HG03280 (cell line): ENCODE data around the gene EARS2.
"Not testable (repeated sequence)": the region's sequence is repeated elsewhere in the genome, so short reads cannot be mapped to it uniquely, and the experiment has no call there.

Experiments used
- ATAC-seq: cut with Tn5 transposase; IDR thresholded peaks from one replicate; pipeline ENCODE4 v1.9.1; 2021; ENCODE audit warnings: mild to moderate bottlenecking, moderate library complexity; ENCODE audit not compliant: unreplicated experiment

The EARS2 gene

DNA sequence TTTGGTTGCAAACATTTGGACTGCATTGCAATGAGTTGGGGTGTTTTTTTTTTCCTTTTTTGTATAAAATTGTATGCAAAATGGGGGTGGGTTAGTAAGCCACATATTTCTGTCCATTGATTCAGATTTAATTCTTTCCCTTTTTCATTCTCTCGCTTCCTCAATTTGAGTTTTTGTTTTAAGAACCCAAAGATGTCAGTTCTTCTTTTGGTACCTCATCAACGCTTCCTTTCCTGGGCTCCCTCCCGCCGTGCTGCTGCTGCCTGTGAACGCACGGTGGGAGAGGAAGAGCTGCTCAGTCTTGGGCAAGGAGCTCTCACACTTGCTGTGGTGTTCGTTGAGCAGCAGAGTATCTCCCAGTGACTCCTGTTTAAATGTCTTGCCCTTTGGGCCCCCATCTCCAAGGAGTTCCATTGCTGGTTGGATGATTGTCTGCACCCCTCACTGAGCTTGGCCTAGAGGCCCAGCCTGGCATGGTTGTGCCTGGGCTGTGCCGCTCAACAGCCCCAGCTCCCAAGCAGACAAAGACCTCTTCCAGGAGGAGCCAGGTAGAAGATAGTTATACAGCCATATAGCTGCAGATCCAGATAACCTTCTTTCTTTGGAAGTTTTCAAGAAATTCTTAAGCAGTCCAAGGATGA is 14.0 kb upstream of the EARS2 start:
- ATAC-seq = no peak

GRCh38 chr16:23567602-23568001 is 10.5 kb upstream of the EARS2 start:
- ATAC-seq = no peak

DNA sequence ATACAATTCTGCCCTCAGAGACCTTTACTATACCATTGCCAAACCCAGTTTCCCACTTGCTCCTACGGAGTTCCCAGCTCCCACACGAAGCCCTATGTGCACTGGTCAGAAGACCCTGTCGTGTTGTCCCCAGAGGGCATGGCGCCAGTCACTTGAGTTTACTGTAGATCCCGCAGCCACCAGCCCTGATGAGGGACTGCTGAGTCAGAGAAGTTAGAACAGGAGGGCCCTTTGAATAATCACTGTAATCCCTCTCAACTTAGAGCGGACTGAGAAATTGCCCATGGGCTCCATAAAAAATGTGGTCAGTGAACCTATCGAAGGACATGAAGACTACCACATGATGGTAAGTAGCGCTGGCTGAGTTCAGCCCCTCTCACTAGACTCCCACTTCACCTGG is 9.6 kb upstream of the EARS2 start:
- ATAC-seq = no peak

- ATAC-seq = no peak
Observed at GRCh38 chr16:23564575-23565363, 7.6 kb upstream of the EARS2 start.

GRCh38 chr16:23563186-23563585 is 6.0 kb upstream of the EARS2 start:
- no peak for ATAC-seq

GRCh38 chr16:23562505-23562904 is 5.4 kb upstream of the EARS2 start:
- no peak for ATAC-seq

- no peak for ATAC-seq
Observed at GRCh38 chr16:23561586-23561985, 4.4 kb upstream of the EARS2 start.

DNA sequence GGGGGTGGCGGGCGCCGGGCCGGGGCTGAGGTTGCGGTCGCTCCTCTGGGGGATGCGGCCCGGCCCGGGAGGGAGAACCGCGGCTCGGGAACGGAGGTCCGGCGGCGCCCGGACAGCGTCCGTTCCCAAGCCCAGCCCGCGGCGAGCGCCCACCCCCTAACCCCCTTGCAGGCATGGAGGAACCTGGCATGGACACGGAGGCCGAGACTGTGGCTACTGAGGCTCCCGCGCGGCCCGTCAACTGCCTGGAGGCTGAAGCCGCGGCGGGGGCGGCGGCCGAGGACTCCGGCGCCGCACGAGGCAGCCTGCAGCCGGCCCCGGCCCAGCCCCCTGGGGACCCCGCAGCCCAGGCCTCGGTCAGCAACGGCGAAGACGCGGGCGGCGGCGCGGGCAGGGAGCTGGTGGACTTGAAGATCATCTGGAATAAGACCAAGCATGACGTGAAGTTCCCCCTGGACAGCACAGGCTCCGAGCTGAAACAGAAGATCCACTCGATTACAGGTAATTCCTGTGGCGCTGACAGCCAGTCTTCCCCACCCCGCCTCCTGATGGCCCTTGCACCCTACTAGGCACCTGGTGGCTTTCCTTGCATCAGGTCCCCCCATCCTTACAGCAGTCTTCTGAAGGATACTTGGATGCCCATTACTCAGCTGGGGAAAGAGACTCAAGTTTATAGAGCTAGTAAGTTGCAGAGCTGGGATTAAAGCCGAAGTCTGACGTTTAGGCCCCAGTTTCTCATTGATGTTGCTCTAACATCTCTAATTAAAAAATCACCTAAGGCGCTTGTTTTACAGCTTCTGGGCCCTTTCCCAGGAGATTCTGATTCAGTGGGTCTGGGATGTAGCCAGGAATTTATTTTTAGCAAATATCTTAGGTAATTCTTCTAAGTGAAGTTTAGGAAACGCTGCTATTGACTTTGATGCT is 891 bp upstream of the EARS2 start:
- peak; percentile 4 for ATAC-seq

- ATAC-seq = no peak
Observed at GRCh38 chr16:23554536-23554935, 2.6 kb downstream of the EARS2 start.

DNA sequence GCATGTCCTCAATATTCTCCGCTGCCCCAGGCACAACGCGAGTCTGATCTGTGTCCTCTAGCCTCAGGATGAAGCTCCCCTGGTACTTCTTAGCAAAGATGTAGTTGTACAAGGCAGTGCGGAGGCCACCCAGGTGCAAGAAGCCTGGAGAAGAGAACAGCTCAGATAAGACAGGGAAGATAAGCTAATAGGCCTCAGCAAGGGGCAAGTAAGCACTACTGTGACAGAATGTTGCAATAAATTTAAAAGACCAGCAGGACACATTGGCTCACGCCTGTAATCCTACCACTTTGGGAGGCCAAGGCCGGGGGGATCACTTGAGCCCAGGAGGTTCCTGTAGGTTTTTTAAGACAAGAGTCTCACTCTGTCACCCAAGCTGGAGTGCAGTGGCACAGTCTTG is 5.0 kb downstream of the EARS2 start:
- no peak for ATAC-seq

DNA sequence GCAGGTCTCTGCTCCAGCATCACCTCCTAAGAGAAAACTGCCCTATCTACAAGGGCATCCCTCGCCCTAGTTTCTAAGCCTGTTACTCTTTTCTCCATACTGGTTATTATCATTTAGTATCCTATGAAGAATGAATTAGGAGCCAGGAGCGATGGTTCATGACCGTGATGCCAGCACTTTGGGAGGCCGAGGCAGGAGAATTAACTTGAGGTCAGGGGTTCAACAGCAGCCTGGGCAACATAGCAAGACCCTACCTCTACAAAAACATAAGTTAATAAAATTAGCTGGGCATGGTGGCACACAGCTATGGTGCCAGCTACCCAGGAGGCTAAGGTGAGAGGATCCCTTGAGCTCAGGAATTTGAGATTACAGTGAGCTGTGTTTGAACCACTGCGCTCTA is 7.2 kb downstream of the EARS2 start:
- ATAC-seq = no peak

DNA sequence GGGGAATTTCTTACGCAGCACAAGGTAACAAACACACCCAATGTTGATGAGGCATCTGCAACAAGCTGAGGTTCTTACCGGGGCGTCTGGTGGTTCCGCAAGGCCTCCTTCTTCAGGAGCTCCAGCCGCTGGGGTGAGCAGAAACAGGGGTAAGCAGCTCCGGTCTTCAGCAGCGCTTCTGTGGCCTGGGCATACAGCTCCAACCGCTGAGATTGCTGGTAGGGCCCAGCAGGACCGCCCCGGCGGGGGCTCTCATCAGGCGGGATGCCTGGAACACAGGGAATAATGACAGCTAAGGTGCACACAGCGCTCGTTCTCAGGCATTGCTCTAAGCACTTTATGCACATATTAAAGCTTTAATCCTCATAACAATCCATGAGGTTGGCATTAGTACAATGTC is 12.7 kb downstream of the EARS2 start:
- no peak for ATAC-seq

GRCh38 chr16:23540817-23541178 is 16.4 kb downstream of the EARS2 start:
- not testable (repeated sequence) for ATAC-seq

- ATAC-seq = no peak
Observed at GRCh38 chr16:23539984-23540816, 16.9 kb downstream of the EARS2 start.

DNA sequence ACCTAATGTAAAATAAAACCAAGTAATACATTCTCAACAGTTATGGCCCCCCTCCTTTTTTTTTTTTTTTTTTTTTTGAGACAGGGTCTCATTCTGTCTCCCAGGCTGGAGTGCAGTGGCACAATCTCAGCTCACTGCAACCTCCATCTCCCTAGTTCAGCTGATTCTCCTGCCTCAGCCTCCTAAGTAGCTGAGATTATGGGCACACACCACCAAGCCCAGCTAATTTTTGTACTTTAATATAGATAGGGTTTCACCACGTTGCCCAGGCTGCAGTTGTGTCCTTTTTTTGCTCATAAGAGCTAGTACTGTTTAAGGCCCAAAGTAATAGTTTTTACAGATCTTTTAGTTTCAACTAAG is 18.3 kb downstream of the EARS2 start:
- no peak for ATAC-seq

DNA sequence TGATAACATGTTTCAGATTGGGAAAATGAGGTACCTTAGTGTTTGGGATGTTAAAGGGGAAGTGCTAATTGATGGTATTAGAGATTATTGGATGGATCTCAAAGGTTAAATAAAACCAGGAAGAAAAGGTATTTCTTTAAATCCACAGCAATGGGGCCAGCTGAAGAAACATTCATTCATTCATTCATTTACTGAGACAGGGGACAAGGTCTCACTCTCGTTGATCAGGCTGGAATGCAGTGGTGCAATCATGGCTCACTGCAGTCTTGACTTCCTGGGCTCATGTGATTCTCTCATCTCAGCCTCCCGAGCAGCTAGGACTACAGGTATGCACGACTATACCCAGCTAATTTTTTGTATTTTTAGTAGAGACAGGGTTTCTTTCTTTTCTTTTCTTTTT is 19.8 kb downstream of the EARS2 start:
- no peak for ATAC-seq

DNA sequence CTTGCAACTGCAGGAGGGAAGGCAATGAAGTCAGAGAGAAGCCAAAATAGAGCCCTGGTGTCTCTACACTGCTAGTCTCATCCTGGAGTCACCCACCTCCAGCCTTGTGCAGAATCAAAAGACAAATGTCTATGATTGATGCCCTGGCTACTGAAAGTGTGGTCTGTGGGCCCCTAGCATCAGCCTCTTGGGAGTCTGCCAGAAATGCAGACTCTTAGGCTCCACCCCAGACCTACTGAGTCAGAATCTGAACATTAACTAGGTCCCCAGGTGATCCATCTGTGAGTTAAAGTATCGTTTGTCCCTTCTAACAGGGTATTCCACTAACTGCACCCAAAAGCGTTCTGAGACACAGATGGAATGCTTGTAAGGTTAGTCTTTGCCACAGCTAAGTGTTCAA is 21.2 kb downstream of the EARS2 start:
- no peak for ATAC-seq

GRCh38 chr16:23534868-23535860 is 22.0 kb downstream of the EARS2 start:
- no peak for ATAC-seq

DNA sequence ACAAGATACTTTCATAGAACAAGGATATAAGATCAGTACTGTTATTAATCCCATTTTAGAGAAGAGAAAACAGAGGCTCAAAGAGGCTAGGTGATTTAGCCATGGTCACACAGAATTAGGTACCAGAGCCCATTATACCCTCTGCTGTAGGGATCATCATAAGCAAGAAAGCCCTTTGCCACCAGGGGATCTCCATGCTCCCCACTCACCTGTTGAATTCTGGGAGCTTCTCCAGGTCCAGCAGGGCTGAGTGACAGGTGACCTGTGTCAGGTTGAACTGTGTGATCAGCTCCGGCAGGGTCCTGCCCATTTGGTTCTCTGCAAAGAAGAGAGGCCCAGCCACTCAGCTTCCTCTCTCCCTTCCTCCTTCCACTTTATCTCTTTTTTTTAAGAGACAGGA is 24.7 kb downstream of the EARS2 start:
- no peak for ATAC-seq

DNA sequence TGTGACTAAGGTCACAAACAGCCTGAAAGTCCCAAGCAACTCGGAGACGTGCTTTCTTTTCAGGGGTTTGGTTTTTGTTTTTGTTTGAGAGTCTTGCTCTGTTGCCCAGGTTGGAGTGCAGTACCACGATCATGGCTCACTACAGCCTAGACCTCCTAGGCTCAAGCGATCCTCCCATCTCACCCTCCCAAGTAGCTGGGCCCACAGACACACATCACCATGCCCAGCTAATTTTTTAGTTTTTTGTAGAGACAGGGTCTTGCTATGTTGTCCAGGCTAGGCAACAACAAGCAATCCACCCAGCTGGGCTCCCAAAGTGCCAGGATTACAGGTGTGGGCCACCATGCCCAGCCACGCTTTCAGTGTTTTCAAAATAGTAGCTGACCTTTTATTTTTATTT is 27.1 kb downstream of the EARS2 start:
- ATAC-seq = no peak
